Measurements from ENCODE around the gene CCDC186. TPM values are rescaled to one million over a fixed set of nuclear protein-coding genes. Genes with fewer than 3 reads are reported as not detected.
A peak's percentile ranks its signal among the peaks of the same experiment; 100 is the strongest.

The CCDC186 gene
- total RNA-seq, 1 donor = 5.9 TPM

DNA sequence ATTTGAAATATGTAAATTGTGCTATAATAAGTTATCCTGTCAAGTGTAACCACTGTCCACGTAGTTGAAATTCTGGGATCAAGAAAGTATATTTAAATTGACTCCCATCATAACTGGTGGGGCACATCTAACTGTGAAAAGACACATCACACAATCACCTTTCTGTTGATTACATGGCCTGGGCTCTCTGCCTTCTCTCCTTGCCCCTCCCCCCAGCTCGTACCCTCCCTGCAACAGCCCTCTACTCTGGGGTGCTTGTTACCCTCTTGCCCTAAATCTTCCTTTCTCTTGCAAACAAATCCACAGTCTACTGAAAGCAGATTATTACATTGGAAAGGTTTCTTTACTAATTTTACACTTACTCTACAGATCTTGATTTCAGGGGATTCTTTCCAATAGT lies 56.3 kb downstream of the CCDC186 start:
- no peak for DNase-seq (ENCODE audit: low read depth in 2 of 3, low spot score in 2 of 3)

DNA sequence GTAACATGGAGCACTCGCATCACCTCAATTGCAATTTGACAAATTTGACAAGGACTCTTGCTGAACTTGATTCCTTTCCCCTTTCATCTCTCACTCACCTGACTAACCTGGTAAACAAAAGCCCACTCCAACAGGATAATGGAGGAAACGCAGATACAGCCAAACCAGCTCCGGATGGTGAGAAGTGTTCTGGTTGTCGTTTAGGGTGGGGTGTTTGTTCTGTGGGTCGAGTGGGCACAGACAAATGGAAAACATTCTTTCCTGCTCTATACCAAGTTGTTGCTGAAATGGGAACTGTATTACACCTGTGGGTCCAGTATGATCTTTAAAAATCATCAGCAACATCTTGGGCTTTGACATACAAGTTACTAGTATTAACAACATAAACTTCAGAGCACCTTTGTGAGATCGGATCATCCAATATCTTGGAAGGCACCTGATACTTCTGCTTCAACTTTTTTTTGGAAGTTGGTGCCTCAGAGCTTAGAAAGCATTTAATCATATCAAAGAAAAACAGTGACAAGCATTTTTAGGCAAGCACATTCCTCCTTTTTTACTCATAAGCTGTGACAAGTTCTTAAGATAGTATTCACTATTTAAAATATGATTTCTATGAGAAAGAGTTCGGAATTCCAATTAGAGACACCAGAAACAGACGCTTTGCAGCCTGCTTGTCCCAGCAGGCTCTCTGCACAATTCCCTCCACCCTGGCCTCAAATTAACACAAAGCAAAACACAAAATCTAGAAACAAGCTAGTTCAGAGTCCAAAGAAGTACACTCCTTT lies 58.1 kb downstream of the CCDC186 start:
- no peak for DNase-seq (ENCODE audit: low read depth in 2 of 3, low spot score in 2 of 3)

GRCh38 chr10:114110174-114110972 lies 63.6 kb downstream of the CCDC186 start:
- DNase-seq (ENCODE audit: low read depth in 2 of 3, low spot score in 2 of 3) = no peak

DNA sequence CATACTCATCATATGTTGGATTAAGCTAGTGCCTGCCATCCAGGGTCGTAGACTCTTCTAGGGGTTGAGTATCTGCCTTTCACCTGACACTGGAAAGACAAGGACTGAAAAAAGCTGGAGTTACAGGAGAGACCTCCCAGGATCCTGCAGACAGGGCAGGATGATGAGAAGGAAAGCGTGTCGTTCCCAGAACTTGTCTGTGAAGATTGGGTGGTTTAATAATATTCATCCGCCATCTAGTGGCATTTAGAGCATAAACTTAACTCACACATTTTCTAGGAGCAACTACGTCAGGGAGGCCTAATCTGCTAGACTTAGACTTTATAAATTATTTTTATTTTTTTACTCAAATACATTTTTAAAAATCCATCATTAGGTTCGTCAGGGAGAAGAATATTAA lies 70.7 kb downstream of the CCDC186 start:
- DNase-seq (ENCODE audit: low read depth in 2 of 3, low spot score in 2 of 3) = peak in 1 of 3 donors; percentile 60

GRCh38 chr10:114102256-114102655 lies 71.7 kb downstream of the CCDC186 start:
- DNase-seq (ENCODE audit: low read depth in 2 of 3, low spot score in 2 of 3) = no peak

DNA sequence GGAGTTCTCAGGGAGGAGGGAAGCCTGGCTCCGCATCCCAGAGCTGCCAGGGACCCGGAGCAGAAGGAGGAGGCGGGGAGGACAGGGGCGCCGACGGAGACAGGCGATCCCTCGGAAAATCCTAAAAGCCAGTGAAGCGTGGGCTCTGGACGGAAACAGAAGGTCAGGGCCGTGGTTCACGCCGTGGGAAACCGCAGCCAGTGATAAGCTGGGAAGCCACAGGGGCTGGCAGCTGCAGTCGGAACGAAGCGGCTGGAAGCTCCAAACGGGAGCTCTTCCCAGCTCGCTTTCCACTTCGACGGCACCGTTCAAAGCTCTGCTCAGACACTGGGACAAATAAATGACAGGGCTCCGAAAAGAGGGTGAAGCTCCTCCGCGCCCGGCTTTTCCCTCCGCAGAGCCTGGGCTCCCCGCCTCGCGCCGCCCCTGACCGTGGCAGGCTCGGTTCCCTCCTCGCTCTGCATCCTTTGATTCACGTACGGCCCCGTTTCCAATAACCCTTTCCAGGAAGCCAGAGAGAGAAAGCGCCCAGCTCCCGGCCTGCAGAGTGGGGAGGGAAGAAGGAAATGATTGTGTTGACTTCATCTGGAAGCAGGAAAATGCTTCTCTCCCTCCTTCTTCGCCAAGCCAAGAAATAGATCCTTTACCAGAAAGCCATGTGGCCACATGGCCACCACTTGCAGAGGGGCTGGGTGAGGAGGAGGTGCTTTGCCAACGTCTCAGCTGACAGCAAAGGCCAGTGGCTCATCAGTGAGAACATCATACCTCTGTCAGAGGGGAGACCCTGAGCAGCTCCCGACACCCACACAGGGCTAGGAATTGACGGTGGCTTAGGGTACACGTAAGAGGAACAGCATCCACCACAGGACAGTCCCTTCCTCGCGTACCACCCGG lies 72.9 kb downstream of the CCDC186 start:
- peak in 1 of 3 donors; percentile 36 for DNase-seq (ENCODE audit: low read depth in 2 of 3, low spot score in 2 of 3)

GRCh38 chr10:114096864-114097263 lies 77.1 kb downstream of the CCDC186 start:
- DNase-seq (ENCODE audit: low read depth in 2 of 3, low spot score in 2 of 3) = no peak

DNA sequence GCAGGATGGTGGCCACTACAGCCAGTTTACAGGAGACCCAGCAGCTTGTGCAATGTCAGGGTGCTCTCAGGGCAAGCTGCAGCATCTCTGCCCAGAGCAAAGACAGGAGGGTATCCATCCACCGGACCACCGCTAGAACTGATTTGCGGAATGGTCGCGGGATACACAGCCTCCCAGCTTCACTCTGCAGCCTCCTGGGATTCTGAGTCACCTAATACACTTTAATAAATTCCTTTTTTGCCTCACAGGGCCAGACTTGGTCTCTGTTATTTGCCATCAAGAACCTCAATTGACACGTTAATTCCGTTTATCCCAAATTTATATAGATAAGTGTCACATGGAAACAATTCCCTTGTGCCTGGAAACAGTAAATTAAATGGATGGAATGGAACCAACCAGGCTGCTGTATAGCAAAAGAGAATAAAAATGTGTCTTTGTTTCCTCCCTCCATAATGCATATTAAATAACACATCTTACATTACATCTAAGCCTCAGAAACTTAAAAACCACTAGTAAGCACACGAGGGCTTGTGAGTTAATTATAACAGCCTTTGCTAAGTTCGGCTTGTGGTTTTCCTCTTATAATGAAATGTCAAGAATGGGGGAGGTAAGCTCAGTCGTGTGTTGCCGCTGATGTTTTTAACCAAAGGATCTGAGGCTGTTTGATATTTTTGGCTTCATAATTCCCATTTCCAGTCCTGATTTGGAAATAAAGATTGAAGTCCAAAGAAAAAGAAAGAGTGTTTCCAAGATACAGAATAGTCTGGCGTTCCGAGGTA lies 78.3 kb downstream of the CCDC186 start:
- peak in 1 of 3 donors; percentile 78 for DNase-seq (ENCODE audit: low read depth in 2 of 3, low spot score in 2 of 3)

DNA sequence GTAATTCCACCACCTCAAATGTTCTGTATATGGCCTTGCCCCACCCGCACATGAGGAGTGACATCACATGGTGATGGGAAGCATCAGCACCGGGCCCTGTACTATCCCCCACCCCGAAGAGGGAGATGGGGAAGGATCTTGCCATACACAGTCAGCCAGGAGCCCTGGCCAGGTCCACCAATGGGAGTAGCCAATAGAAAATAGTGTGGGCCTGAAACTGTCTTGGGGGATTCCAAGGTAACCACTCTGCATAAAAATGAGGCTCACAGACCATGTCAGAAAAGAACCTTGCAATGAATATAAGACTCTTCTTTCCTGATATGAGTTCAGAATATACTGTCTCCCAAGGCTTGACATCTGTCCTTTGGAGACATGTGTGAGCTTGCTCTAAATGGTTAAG lies 79.2 kb downstream of the CCDC186 start:
- no peak for DNase-seq (ENCODE audit: low read depth in 2 of 3, low spot score in 2 of 3)

- no peak for DNase-seq (ENCODE audit: low read depth in 2 of 3, low spot score in 2 of 3)
These were observed 86.3 kb downstream of the CCDC186 start for GRCh38 chr10:114087655-114088054.

GRCh38 chr10:114087255-114087654 lies 86.7 kb downstream of the CCDC186 start:
- DNase-seq (ENCODE audit: low read depth in 2 of 3, low spot score in 2 of 3) = no peak

DNA sequence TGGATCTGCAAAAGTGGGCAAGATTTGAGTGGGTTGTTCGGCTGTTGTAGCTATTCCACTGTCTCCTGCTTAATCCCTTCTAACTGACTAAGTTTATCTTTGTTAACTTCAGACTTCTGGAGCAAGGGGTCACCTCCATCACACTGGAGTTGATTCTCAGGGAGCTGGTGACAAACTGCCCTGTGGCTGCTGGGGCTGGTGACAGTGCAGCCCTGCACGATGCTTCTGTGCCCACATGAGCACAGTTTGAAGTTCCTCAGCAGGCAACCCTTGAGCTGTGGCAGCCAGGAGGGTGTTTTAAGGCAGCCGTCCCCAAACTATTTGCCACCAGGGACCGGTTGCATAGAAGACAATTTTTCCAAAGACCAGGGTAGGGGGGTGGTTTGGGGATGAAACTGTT lies 89.8 kb downstream of the CCDC186 start:
- no peak for DNase-seq (ENCODE audit: low read depth in 2 of 3, low spot score in 2 of 3)

- no peak for DNase-seq (ENCODE audit: low read depth in 2 of 3, low spot score in 2 of 3)
These were observed 91.0 kb downstream of the CCDC186 start for GRCh38 chr10:114083040-114083439.

DNA sequence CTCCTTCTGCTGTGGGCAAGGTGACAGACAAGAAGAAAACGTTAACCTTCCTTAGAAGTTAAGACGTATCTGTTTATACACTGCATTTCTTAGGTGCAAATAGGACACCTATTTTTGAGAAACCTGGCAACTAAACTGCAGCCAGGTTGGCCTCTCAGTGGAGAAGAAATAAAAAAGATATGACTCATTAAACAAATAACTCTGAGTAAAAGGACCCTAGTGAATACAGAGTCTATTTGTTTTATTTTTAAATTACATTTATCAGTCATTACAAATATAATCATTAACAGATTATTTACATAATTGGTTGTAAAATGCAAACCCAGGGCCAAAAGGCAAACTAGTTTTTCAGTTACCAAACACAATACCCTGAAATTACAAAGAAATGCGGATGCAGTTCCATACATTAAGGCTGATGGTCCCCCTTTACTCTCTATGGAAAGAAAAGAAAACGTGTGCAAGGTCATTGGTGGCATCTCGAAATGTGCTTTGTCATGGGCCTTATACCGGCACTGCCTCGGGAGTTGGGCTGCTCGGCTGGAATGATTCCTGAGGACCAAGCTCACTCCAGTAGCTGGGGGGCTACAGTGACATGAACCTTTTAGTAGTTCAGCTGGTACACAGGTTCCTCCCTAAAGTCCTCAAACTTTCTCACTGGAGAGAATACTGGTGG lies 92.0 kb downstream of the CCDC186 start:
- no peak for DNase-seq (ENCODE audit: low read depth in 2 of 3, low spot score in 2 of 3)

DNA sequence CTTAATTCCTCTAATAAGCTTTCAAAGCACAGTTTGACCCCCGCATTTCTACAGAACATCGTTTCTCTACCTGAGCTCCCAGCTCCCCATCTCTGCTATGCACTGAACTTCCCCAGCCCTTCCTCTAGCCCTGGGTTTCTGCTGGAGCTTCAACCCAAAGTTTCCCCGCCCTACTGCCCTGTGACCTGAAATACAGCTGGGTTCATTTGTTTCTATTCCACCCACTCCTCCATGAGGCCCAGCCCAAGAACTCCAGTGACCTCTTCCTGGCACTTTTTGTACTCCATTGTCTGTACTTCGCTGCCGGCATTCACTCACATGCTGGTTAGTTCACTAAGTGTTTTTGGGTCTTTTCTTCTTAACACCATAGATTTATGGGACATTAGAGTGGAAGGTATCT lies 94.6 kb downstream of the CCDC186 start:
- no peak for DNase-seq (ENCODE audit: low read depth in 2 of 3, low spot score in 2 of 3)

GRCh38 chr10:114078346-114078745 lies 95.7 kb downstream of the CCDC186 start:
- DNase-seq (ENCODE audit: low read depth in 2 of 3, low spot score in 2 of 3) = no peak

DNA sequence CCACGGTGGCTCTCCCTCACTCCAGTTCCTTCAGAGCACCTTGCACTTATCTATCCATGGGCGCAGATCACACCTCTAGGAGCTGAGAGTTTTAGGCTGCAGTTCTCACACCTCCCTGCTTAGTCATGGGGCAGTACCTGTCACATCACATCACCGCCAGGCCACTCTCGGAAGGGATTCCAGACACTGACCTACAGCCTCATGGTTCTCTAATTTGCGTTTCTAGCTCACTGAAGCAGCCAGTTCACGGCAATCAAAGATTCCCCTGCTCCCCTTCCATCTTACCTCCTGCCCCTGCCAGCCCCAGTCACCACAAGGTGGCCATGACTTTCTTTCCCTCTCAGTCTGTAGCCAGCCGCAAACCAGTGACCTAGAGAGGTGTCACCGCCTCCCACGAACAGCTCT lies 96.2 kb downstream of the CCDC186 start:
- no peak for DNase-seq (ENCODE audit: low read depth in 2 of 3, low spot score in 2 of 3)

DNA sequence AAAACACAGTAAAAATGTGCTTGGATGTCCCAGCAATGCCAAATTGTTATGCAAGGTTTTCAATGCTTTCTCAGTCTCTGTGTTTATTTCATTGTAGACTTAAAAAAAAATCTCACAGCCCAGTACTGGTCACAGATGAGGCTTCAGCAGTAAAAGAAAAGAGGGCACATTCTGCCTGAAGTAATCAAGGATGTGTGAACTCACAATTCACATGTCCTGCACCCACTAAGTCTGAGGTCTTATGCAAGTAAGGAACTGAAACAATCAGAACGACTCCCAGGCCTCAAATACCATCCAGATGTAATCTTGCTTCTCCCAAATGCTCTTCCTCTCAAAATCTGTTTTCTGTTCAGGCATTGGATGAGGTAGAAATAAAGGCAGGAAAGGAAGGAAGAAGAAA lies 96.7 kb downstream of the CCDC186 start:
- no peak for DNase-seq (ENCODE audit: low read depth in 2 of 3, low spot score in 2 of 3)

DNA sequence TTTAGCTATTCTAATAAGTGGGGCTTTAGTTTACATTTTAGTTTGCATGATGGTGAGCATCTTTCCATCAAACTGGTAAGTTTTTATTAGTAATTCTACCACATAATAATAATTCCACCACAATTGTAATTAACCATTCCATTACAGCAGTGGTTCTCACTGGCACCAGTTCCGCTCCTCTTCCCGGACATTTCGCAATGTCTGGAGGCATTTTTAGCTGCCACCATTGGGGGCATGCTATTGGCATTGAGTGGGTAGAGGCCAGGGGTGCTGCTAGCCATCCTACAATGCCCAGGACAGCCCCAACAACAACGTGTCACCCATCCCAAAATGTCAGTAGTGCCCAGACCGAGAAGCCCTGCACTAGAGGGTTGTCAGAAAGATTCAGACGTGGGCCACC lies 98.9 kb downstream of the CCDC186 start:
- DNase-seq (ENCODE audit: low read depth in 2 of 3, low spot score in 2 of 3) = no peak
